Large intestine (tissue), 3 donors: ENCODE results near the gene ASIC3. TPM values are rescaled to one million over a fixed set of nuclear protein-coding genes. Genes with fewer than 3 reads are reported as not detected.

Experiments
- DNase-seq, 2 donors: peaks; one replicate each; pipeline versions ENCODE4 v3.0.0 to v3.0.0-alpha.2; 2013
- H3K27ac ChIP-seq: one replicate; pipeline ENCODE4 v1.5.1; 2013; ENCODE audit warnings: low read length
- H3K27me3 ChIP-seq: 2 replicates; pipeline ENCODE4 v1.6.1; 2013; ENCODE audit warnings: low read length; ENCODE audit not compliant: control insufficient read depth, insufficient read depth
- H3K36me3 ChIP-seq: 2 replicates; pipeline ENCODE4 v1.6.1; 2013; ENCODE audit warnings: low read length; ENCODE audit not compliant: control insufficient read depth, insufficient read depth
- H3K4me1 ChIP-seq: one replicate; pipeline ENCODE4 v1.6.1; 2013; ENCODE audit warnings: low read length; ENCODE audit not compliant: control insufficient read depth, insufficient read depth
- H3K4me3 ChIP-seq: one replicate; pipeline ENCODE4 v1.5.1; 2013; ENCODE audit warnings: low read length
- H3K9me3 ChIP-seq: one replicate; pipeline ENCODE4 v1.6.1; 2013; ENCODE audit warnings: mild to moderate bottlenecking, low read depth, low read length, moderate library complexity; ENCODE audit not compliant: control insufficient read depth
- WGBS: methylation state at CpG from one replicate; pipeline ENCODE4 v1.1.5; 2013; ENCODE audit warnings: low lambda C conversion rate; ENCODE audit not compliant: insufficient coverage; 5-methylcytosine and 5-hydroxymethylcytosine counted together
- polyA plus RNA-seq: library from polyadenylated mRNA; unstranded; fragments of 120-200 nt; gene quantifications from one replicate; pipeline ENCODE4 v1.2.1, GENCODE V29; 2013

The ASIC3 gene
- polyA plus RNA-seq, 1 donor, result 6.9 TPM

GRCh38 chr7:151081170-151082101, 33.1 kb downstream of the ASIC3 start:
- Histone ChIP-seq H3K27me3 (no peaks in the 10 kb centered on the region), H3K9me3 (no peaks in the 10 kb centered on the region), H3K4me1 (peaks cover 56% of the 10 kb centered on the region), H3K27ac (peak overlapping the region; percentile 96), H3K4me3 (peak overlapping the region; percentile 98), H3K36me3 (peaks cover 11% of the 10 kb centered on the region)
- no CpG with 5 or more reads among the region's 64 CpGs for WGBS
- DNase-seq, result peak in 1 of 2 donors; percentile 83

GRCh38 chr7:151082141-151083070, 34.1 kb downstream of the ASIC3 start:
- Histone ChIP-seq H3K27ac (peak overlapping the region; percentile 96), H3K4me3 (peak overlapping the region; percentile 59), H3K4me1 (peaks cover 46% of the 10 kb centered on the region), H3K36me3 (peaks cover 2% of the 10 kb centered on the region), H3K27me3 (no peaks in the 10 kb centered on the region), H3K9me3 (no peaks in the 10 kb centered on the region)
- DNase-seq, result no peak
- no CpG with 5 or more reads among the region's 42 CpGs for WGBS

- Histone ChIP-seq H3K4me3 (peak within 1 kb of the TSS; percentile 59), H3K27ac (peak within 1 kb of the TSS; percentile 96), H3K27me3 (no peaks in the 10 kb centered on the region), H3K9me3 (no peaks in the 10 kb centered on the region), H3K36me3 (no peaks in the 10 kb centered on the region), H3K4me1 (peaks cover 47% of the 10 kb centered on the region)
- peak in 1 of 2 donors; percentile 83 for DNase-seq
- WGBS, result no CpG with 5 or more reads among the region's 69 CpGs
Observed at GRCh38 chr7:151083071-151083823, 34.9 kb downstream of the ASIC3 start, which contains the start of gene TMUB1. Gene TMUB1 (minus strand): TSS chr7:151083493. CDS start chr7:151082563, 930 bp downstream.

GRCh38 chr7:151083824-151084160, 35.5 kb downstream of the ASIC3 start:
- Histone ChIP-seq H3K9me3 (no peaks in the 10 kb centered on the region), H3K27me3 (no peaks in the 10 kb centered on the region), H3K36me3 (no peaks in the 10 kb centered on the region), H3K27ac (peak overlapping the region; percentile 41), H3K4me1 (peaks cover 44% of the 10 kb centered on the region), H3K4me3 (peak overlapping the region; percentile 59)
- 20% methylated on average over 1 of the region's 3 CpGs for WGBS
- DNase-seq, result no peak

GRCh38 chr7:151085329-151085690, 37.0 kb downstream of the ASIC3 start:
- DNase-seq, result no peak
- Histone ChIP-seq H3K9me3 (no peaks in the 10 kb centered on the region), H3K27ac (peak overlapping the region; percentile 77), H3K36me3 (no peaks in the 10 kb centered on the region), H3K4me1 (peaks cover 42% of the 10 kb centered on the region), H3K27me3 (no peaks in the 10 kb centered on the region), H3K4me3 (peak overlapping the region; percentile 64)
- no CpG with 5 or more reads among the region's 5 CpGs for WGBS

- no peaks in the 10 kb centered on the region for H3K27me3 ChIP-seq
- no peaks in the 10 kb centered on the region for H3K36me3 ChIP-seq
- peak within 1 kb of the TSS; percentile 77 for H3K27ac ChIP-seq
- H3K9me3 ChIP-seq, result no peaks in the 10 kb centered on the region
- peak; percentile 67 to 85 for DNase-seq
- WGBS, result no CpG with 5 or more reads among the region's 84 CpGs
- H3K4me1 ChIP-seq, result peaks cover 42% of the 10 kb centered on the region
- H3K4me3 ChIP-seq, result peak within 1 kb of the TSS; percentile 72
Observed at GRCh38 chr7:151085691-151086620, 37.6 kb downstream of the ASIC3 start, which contains the start of gene AGAP3. Gene AGAP3 (plus strand): TSS chr7:151086475. CDS start chr7:151086742, 267 bp downstream.

GRCh38 chr7:151086802-151087244, 38.5 kb downstream of the ASIC3 start:
- no CpG with 5 or more reads among the region's 56 CpGs for WGBS
- DNase-seq, result peak in 1 of 2 donors; percentile 49
- no peaks in the 10 kb centered on the region for H3K27me3 ChIP-seq

GRCh38 chr7:151087245-151088018, 39.1 kb downstream of the ASIC3 start:
- no CpG with 5 or more reads among the region's 70 CpGs for WGBS
- Histone ChIP-seq H3K4me1 (peaks cover 40% of the 10 kb centered on the region), H3K4me3 (peak overlapping the region; percentile 72), H3K27me3 (no peaks in the 10 kb centered on the region), H3K36me3 (peaks cover 2% of the 10 kb centered on the region), H3K9me3 (no peaks in the 10 kb centered on the region), H3K27ac (peak overlapping the region; percentile 48)
- peak in 1 of 2 donors; percentile 71 for DNase-seq

More at GRCh38 chr7:151086802-151087244, 38.5 kb downstream of the ASIC3 start:
- peak overlapping the region; percentile 72 for H3K4me3 ChIP-seq
- H3K9me3 ChIP-seq, result no peaks in the 10 kb centered on the region
- H3K27ac ChIP-seq, result peak overlapping the region; percentile 41
- H3K4me1 ChIP-seq, result peaks cover 46% of the 10 kb centered on the region
- no peaks in the 10 kb centered on the region for H3K36me3 ChIP-seq
